ENCODE data around the gene KCNJ12. TPM values are rescaled to one million over a fixed set of nuclear protein-coding genes. Genes with fewer than 3 reads are reported as not detected.
"Not testable (repeated sequence)": the region's sequence is repeated elsewhere in the genome, so short reads cannot be mapped to it uniquely, and the experiment has no call there.

KCNJ12 gene
- total RNA-seq, 1 donor from 2014 or later = 2.2 TPM

GRCh38 chr17:21402166-21402571 is 26.0 kb downstream of the KCNJ12 start:
- DNase-seq (ENCODE audit: extremely low spot score in 2 of 2); H3K9me3 ChIP-seq; H3K27me3 ChIP-seq; H3K4me3 ChIP-seq; H3K36me3 ChIP-seq: not testable (repeated sequence)
- peak overlapping the region; percentile 80 for H3K27ac ChIP-seq
- H3K4me1 ChIP-seq = peaks cover 29% of the 10 kb centered on the region
- peak; percentile 20 to 58 for TF ChIP-seq POLR2AphosphoS5 (IDR thresholded peaks at IDR 0.05; ENCODE audit: insufficient read depth in 1 of 2, low read depth in 1 of 2)
- intact Hi-C loops (cut with DNase I) = loop anchor here (5.0 kb wide), 1 partner anchor 285 kb away; no protein-coding TSS in a partner anchor

- peaks cover 24% of the 10 kb centered on the region for H3K4me1 ChIP-seq
- not testable (repeated sequence) for H3K27me3 ChIP-seq; H3K36me3 ChIP-seq; DNase-seq (ENCODE audit: extremely low spot score in 2 of 2); H3K4me3 ChIP-seq; H3K9me3 ChIP-seq
- intact Hi-C loops (cut with DNase I) = loop anchor here (5.0 kb wide), 1 partner anchor 284 kb away; no protein-coding TSS in a partner anchor
- peak overlapping the region; percentile 29 for H3K27ac ChIP-seq
Measured at GRCh38 chr17:21402926-21403325, 26.8 kb downstream of the KCNJ12 start.

GRCh38 chr17:21404106-21404505 is 27.9 kb downstream of the KCNJ12 start:
- peaks cover 19% of the 10 kb centered on the region for H3K4me1 ChIP-seq
- H3K27me3 ChIP-seq; H3K9me3 ChIP-seq; H3K4me3 ChIP-seq; H3K36me3 ChIP-seq; DNase-seq (ENCODE audit: extremely low spot score in 2 of 2); H3K27ac ChIP-seq: not testable (repeated sequence)
- intact Hi-C loops (cut with DNase I) = loop anchor here (5.0 kb wide), 1 partner anchor 283 kb away; no protein-coding TSS in a partner anchor

- not testable (repeated sequence) for H3K27ac ChIP-seq; DNase-seq (ENCODE audit: extremely low spot score in 2 of 2); H3K4me3 ChIP-seq; H3K27me3 ChIP-seq; H3K9me3 ChIP-seq; H3K36me3 ChIP-seq
- H3K4me1 ChIP-seq = peaks cover 19% of the 10 kb centered on the region
- intact Hi-C loops (cut with DNase I) = loop anchor here (5.0 kb wide), 1 partner anchor 283 kb away; no protein-coding TSS in a partner anchor
Measured at GRCh38 chr17:21404539-21404938, 28.4 kb downstream of the KCNJ12 start.

- not testable (repeated sequence) for H3K9me3 ChIP-seq; DNase-seq (ENCODE audit: extremely low spot score in 2 of 2); H3K27me3 ChIP-seq; H3K36me3 ChIP-seq; H3K27ac ChIP-seq; H3K4me3 ChIP-seq
- peaks cover 19% of the 10 kb centered on the region for H3K4me1 ChIP-seq
- intact Hi-C loops (cut with DNase I) = loop anchor here (5.0 kb wide), 1 partner anchor 282 kb away; no protein-coding TSS in a partner anchor
Measured at GRCh38 chr17:21404956-21405731, 29.0 kb downstream of the KCNJ12 start.

GRCh38 chr17:21405904-21406400 is 29.8 kb downstream of the KCNJ12 start:
- H3K4me3 ChIP-seq; H3K9me3 ChIP-seq; DNase-seq (ENCODE audit: extremely low spot score in 2 of 2); intact Hi-C loops (cut with DNase I); H3K27ac ChIP-seq; H3K36me3 ChIP-seq; H3K27me3 ChIP-seq: not testable (repeated sequence)
- H3K4me1 ChIP-seq = peaks cover 17% of the 10 kb centered on the region

- DNase-seq (ENCODE audit: extremely low spot score in 2 of 2); H3K27ac ChIP-seq; intact Hi-C loops (cut with DNase I); H3K36me3 ChIP-seq; H3K27me3 ChIP-seq; H3K4me1 ChIP-seq; H3K9me3 ChIP-seq; H3K4me3 ChIP-seq: not testable (repeated sequence)
Measured at GRCh38 chr17:21406616-21407404, 30.7 kb downstream of the KCNJ12 start.

GRCh38 chr17:21407752-21408151 is 31.6 kb downstream of the KCNJ12 start:
- H3K4me1 ChIP-seq; H3K27ac ChIP-seq; intact Hi-C loops (cut with DNase I); DNase-seq (ENCODE audit: extremely low spot score in 2 of 2); H3K9me3 ChIP-seq; H3K4me3 ChIP-seq; H3K27me3 ChIP-seq; H3K36me3 ChIP-seq: not testable (repeated sequence)

- H3K36me3 ChIP-seq; H3K9me3 ChIP-seq; H3K4me1 ChIP-seq; H3K27me3 ChIP-seq; H3K4me3 ChIP-seq; DNase-seq (ENCODE audit: extremely low spot score in 2 of 2); intact Hi-C loops (cut with DNase I); H3K27ac ChIP-seq: not testable (repeated sequence)
Measured at GRCh38 chr17:21408224-21408623, 32.1 kb downstream of the KCNJ12 start.

- H3K4me3 ChIP-seq; DNase-seq (ENCODE audit: extremely low spot score in 2 of 2); H3K9me3 ChIP-seq; H3K27ac ChIP-seq; H3K27me3 ChIP-seq; H3K4me1 ChIP-seq; H3K36me3 ChIP-seq; intact Hi-C loops (cut with DNase I): not testable (repeated sequence)
Measured at GRCh38 chr17:21408766-21409300, 32.7 kb downstream of the KCNJ12 start.

GRCh38 chr17:21409388-21409787 is 33.2 kb downstream of the KCNJ12 start:
- intact Hi-C loops (cut with DNase I); H3K4me3 ChIP-seq; H3K36me3 ChIP-seq; H3K27ac ChIP-seq; H3K4me1 ChIP-seq; DNase-seq (ENCODE audit: extremely low spot score in 2 of 2); H3K27me3 ChIP-seq; H3K9me3 ChIP-seq: not testable (repeated sequence)

- H3K36me3 ChIP-seq; H3K4me3 ChIP-seq; DNase-seq (ENCODE audit: extremely low spot score in 2 of 2); H3K27ac ChIP-seq; H3K27me3 ChIP-seq; H3K4me1 ChIP-seq; intact Hi-C loops (cut with DNase I); H3K9me3 ChIP-seq: not testable (repeated sequence)
Measured at GRCh38 chr17:21409971-21410370, 33.8 kb downstream of the KCNJ12 start.

- H3K27ac ChIP-seq; H3K27me3 ChIP-seq; H3K9me3 ChIP-seq; H3K4me1 ChIP-seq; intact Hi-C loops (cut with DNase I); H3K36me3 ChIP-seq; DNase-seq (ENCODE audit: extremely low spot score in 2 of 2); H3K4me3 ChIP-seq: not testable (repeated sequence)
Measured at GRCh38 chr17:21410371-21410770, 34.2 kb downstream of the KCNJ12 start.
